Activated CD8-positive, alpha-beta T cell treated with anti-CD3 and anti-CD28 coated beads, Interleukin-2, amount 10 ng/mL, durations not matched to agents 7 days and 5 days (primary cell): ENCODE data around the gene PAPPA. TPM values are rescaled to one million over a fixed set of nuclear protein-coding genes. Genes with fewer than 3 reads are reported as not detected.

Source experiments
- ATAC-seq: fragments of 150-1000 bp; cut with Tn5 transposase; one replicate; pipeline ENCODE4 v1.10.0; 2021; ENCODE audit warnings: moderate library complexity
- CTCF ChIA-PET: fragments of 350-600 bp; sonication (Branson Sonifier 250); formaldehyde crosslinking; loops from one replicate; lab custom pipeline; 2021; ENCODE audit warnings: antibody characterized with exemption; lab: Charles Lee
- POLR2A ChIA-PET: fragments of 350-600 bp; sonication (Branson Sonifier 250); formaldehyde crosslinking; loops from one replicate; lab custom pipeline; 2021; ENCODE audit warnings: antibody characterized with exemption; lab: Charles Lee
- DNase-seq: peaks from one replicate; pipeline ENCODE4 v3.0.0-alpha.2; 2020
- H3K27ac Mint-ChIP-seq: one replicate; pipeline ENCODE4 v1.8.0; 2021; ENCODE audit warnings: mild to moderate bottlenecking, mixed read lengths
- H3K27me3 Mint-ChIP-seq: one replicate; pipeline ENCODE4 v1.8.0; 2021; ENCODE audit warnings: low read depth, mixed read lengths
- H3K36me3 Mint-ChIP-seq: one replicate; pipeline ENCODE4 v1.8.0; 2021; ENCODE audit warnings: low read depth, mixed read lengths
- H3K4me1 Mint-ChIP-seq: one replicate; pipeline ENCODE4 v1.8.0; 2021; ENCODE audit warnings: low read depth, mixed read lengths
- H3K4me3 Mint-ChIP-seq: one replicate; pipeline ENCODE4 v1.8.0; 2021; ENCODE audit warnings: mild to moderate bottlenecking, mixed read lengths
- H3K9me3 Mint-ChIP-seq: one replicate; pipeline ENCODE4 v1.8.0; 2022; ENCODE audit warnings: mixed read lengths; ENCODE audit not compliant: insufficient read depth
- total RNA-seq, 2 experiments: library from RNA; stranded (reverse); gene quantifications; one replicate each; pipeline ENCODE4 v1.2.3, GENCODE V29; 2021

PAPPA gene
- total RNA-seq, 2 experiments from 2014 or later = not detected

- Mint-ChIP-seq H3K36me3 (no peaks in the 10 kb centered on the region), H3K27me3 (no peaks in the 10 kb centered on the region), H3K9me3 (no peaks in the 10 kb centered on the region), H3K27ac (no peak overlapping the region), H3K4me1 (no peaks in the 10 kb centered on the region), H3K4me3 (no peak overlapping the region)
- CTCF ChIA-PET = no interaction called here
- POLR2A ChIA-PET = no interaction called here
- ATAC-seq (no peak), DNase-seq (no peak)
These were observed 90.1 kb downstream of the PAPPA start for GRCh38 chr9:116243708-116244107.

- Mint-ChIP-seq H3K27ac (no peak overlapping the region), H3K4me1 (no peaks in the 10 kb centered on the region), H3K36me3 (no peaks in the 10 kb centered on the region), H3K27me3 (no peaks in the 10 kb centered on the region), H3K9me3 (no peaks in the 10 kb centered on the region), H3K4me3 (no peak overlapping the region)
- POLR2A ChIA-PET = no interaction called here
- CTCF ChIA-PET = no interaction called here
- DNase-seq = no peak
- ATAC-seq = no peak
These were observed 93.7 kb downstream of the PAPPA start for GRCh38 chr9:116247284-116247683.

- ATAC-seq = no peak
- Mint-ChIP-seq H3K27ac (no peak overlapping the region), H3K4me3 (no peak overlapping the region), H3K4me1 (no peaks in the 10 kb centered on the region), H3K36me3 (no peaks in the 10 kb centered on the region), H3K9me3 (no peaks in the 10 kb centered on the region), H3K27me3 (no peaks in the 10 kb centered on the region)
- DNase-seq = no peak
- POLR2A ChIA-PET = no interaction called here
- CTCF ChIA-PET = no interaction called here
These were observed 94.3 kb downstream of the PAPPA start for GRCh38 chr9:116247791-116248374.

- DNase-seq = no peak
- ChIA-PET POLR2A (no interaction called here), CTCF (no interaction called here)
- Mint-ChIP-seq H3K4me1 (no peaks in the 10 kb centered on the region), H3K27me3 (no peaks in the 10 kb centered on the region), H3K9me3 (no peaks in the 10 kb centered on the region), H3K27ac (no peak overlapping the region), H3K36me3 (no peaks in the 10 kb centered on the region), H3K4me3 (no peak overlapping the region)
- no peak for ATAC-seq
These were observed 97.3 kb downstream of the PAPPA start for GRCh38 chr9:116250891-116251290.

- H3K9me3 Mint-ChIP-seq = no peaks in the 10 kb centered on the region
These were observed 97.8 kb downstream of the PAPPA start for GRCh38 chr9:116251366-116251765.

GRCh38 chr9:116260531-116260930, 106.9 kb downstream of the PAPPA start:
- CTCF ChIA-PET = no interaction called here
- no peaks in the 10 kb centered on the region for H3K36me3 Mint-ChIP-seq
- no peak for DNase-seq
- H3K27ac Mint-ChIP-seq = no peak overlapping the region
- H3K4me1 Mint-ChIP-seq = no peaks in the 10 kb centered on the region
- ATAC-seq = no peak
- no peak overlapping the region for H3K4me3 Mint-ChIP-seq
- no peaks in the 10 kb centered on the region for H3K27me3 Mint-ChIP-seq
- POLR2A ChIA-PET = no interaction called here
- H3K9me3 Mint-ChIP-seq = no peaks in the 10 kb centered on the region

More at GRCh38 chr9:116251366-116251765, 97.8 kb downstream of the PAPPA start:
- POLR2A ChIA-PET = no interaction called here
- Mint-ChIP-seq H3K4me1 (no peaks in the 10 kb centered on the region), H3K27ac (no peak overlapping the region), H3K36me3 (no peaks in the 10 kb centered on the region), H3K27me3 (no peaks in the 10 kb centered on the region), H3K4me3 (no peak overlapping the region)
- CTCF ChIA-PET = no interaction called here
- DNase-seq (no peak), ATAC-seq (no peak)

GRCh38 chr9:116262448-116262847, 108.9 kb downstream of the PAPPA start:
- ATAC-seq = no peak
- ChIA-PET POLR2A (no interaction called here), CTCF (no interaction called here)
- no peak for DNase-seq
- Mint-ChIP-seq H3K4me1 (no peaks in the 10 kb centered on the region), H3K27me3 (no peaks in the 10 kb centered on the region), H3K27ac (no peak overlapping the region), H3K4me3 (no peak overlapping the region), H3K36me3 (no peaks in the 10 kb centered on the region), H3K9me3 (no peaks in the 10 kb centered on the region)

GRCh38 chr9:116264361-116264760, 110.8 kb downstream of the PAPPA start:
- ChIA-PET CTCF (no interaction called here), POLR2A (no interaction called here)
- Mint-ChIP-seq H3K36me3 (no peaks in the 10 kb centered on the region), H3K9me3 (no peaks in the 10 kb centered on the region), H3K27ac (no peak overlapping the region), H3K27me3 (no peaks in the 10 kb centered on the region), H3K4me3 (no peak overlapping the region), H3K4me1 (no peaks in the 10 kb centered on the region)
- DNase-seq (no peak), ATAC-seq (no peak)

- Mint-ChIP-seq H3K36me3 (no peaks in the 10 kb centered on the region), H3K27ac (no peak overlapping the region), H3K4me3 (no peak overlapping the region), H3K9me3 (no peaks in the 10 kb centered on the region), H3K4me1 (no peaks in the 10 kb centered on the region), H3K27me3 (no peaks in the 10 kb centered on the region)
- ChIA-PET POLR2A (no interaction called here), CTCF (no interaction called here)
- DNase-seq (no peak), ATAC-seq (no peak)
These were observed 113.4 kb downstream of the PAPPA start for GRCh38 chr9:116267021-116267420.

- H3K4me3 Mint-ChIP-seq = no peak overlapping the region
- no peak for DNase-seq
- no peaks in the 10 kb centered on the region for H3K36me3 Mint-ChIP-seq
- H3K27ac Mint-ChIP-seq = no peak overlapping the region
- CTCF ChIA-PET = no interaction called here
- no peaks in the 10 kb centered on the region for H3K4me1 Mint-ChIP-seq
- H3K9me3 Mint-ChIP-seq = no peaks in the 10 kb centered on the region
- no peak for ATAC-seq
- POLR2A ChIA-PET = no interaction called here
- H3K27me3 Mint-ChIP-seq = no peaks in the 10 kb centered on the region
These were observed 115.7 kb downstream of the PAPPA start for GRCh38 chr9:116269250-116269649.

GRCh38 chr9:116270546-116270945, 117.0 kb downstream of the PAPPA start:
- CTCF ChIA-PET = no interaction called here
- Mint-ChIP-seq H3K4me1 (no peaks in the 10 kb centered on the region), H3K9me3 (no peaks in the 10 kb centered on the region)

GRCh38 chr9:116271340-116271739, 117.7 kb downstream of the PAPPA start:
- ChIA-PET CTCF (no interaction called here), POLR2A (no interaction called here)
- H3K27ac Mint-ChIP-seq = no peak overlapping the region
- H3K36me3 Mint-ChIP-seq = no peaks in the 10 kb centered on the region
- H3K4me1 Mint-ChIP-seq = no peaks in the 10 kb centered on the region
- H3K4me3 Mint-ChIP-seq = no peak overlapping the region
- no peaks in the 10 kb centered on the region for H3K9me3 Mint-ChIP-seq
- H3K27me3 Mint-ChIP-seq = no peaks in the 10 kb centered on the region
- ATAC-seq (no peak), DNase-seq (no peak)

More at GRCh38 chr9:116270546-116270945, 117.0 kb downstream of the PAPPA start:
- no peak overlapping the region for H3K4me3 Mint-ChIP-seq
- no peaks in the 10 kb centered on the region for H3K27me3 Mint-ChIP-seq
- DNase-seq (no peak), ATAC-seq (no peak)
- H3K27ac Mint-ChIP-seq = no peak overlapping the region
- POLR2A ChIA-PET = no interaction called here
- no peaks in the 10 kb centered on the region for H3K36me3 Mint-ChIP-seq

GRCh38 chr9:116271991-116272390, 118.4 kb downstream of the PAPPA start:
- Mint-ChIP-seq H3K4me1 (no peaks in the 10 kb centered on the region), H3K27ac (no peak overlapping the region), H3K36me3 (no peaks in the 10 kb centered on the region), H3K4me3 (no peak overlapping the region), H3K27me3 (no peaks in the 10 kb centered on the region), H3K9me3 (no peaks in the 10 kb centered on the region)
- DNase-seq (no peak), ATAC-seq (no peak)
- CTCF ChIA-PET = interaction anchor here (0.6 kb wide), 1 partner anchor 1775 kb away, joined by 3 read pairs; no protein-coding TSS in a partner anchor
- POLR2A ChIA-PET = no interaction called here
